GM18909 (cell line): Measurements from ENCODE around the gene SLC25A2.
"Not testable (repeated sequence)": the region's sequence is repeated elsewhere in the genome, so short reads cannot be mapped to it uniquely, and the experiment has no call there.

Experiments used
- ATAC-seq: cut with Tn5 transposase; IDR thresholded peaks from one replicate; pipeline ENCODE4 v1.9.1; 2021; ENCODE audit warnings: mild to moderate bottlenecking; ENCODE audit not compliant: unreplicated experiment, poor library complexity

SLC25A2 gene

GRCh38 chr5:141319202-141319601, 15.4 kb upstream of the SLC25A2 start:
- no peak for ATAC-seq

- not testable (repeated sequence) for ATAC-seq
Measured at GRCh38 chr5:141316963-141317362, 13.1 kb upstream of the SLC25A2 start.

GRCh38 chr5:141313711-141314110, 9.9 kb upstream of the SLC25A2 start:
- ATAC-seq: no peak

GRCh38 chr5:141306630-141307029, 2.8 kb upstream of the SLC25A2 start:
- ATAC-seq: no peak

DNA sequence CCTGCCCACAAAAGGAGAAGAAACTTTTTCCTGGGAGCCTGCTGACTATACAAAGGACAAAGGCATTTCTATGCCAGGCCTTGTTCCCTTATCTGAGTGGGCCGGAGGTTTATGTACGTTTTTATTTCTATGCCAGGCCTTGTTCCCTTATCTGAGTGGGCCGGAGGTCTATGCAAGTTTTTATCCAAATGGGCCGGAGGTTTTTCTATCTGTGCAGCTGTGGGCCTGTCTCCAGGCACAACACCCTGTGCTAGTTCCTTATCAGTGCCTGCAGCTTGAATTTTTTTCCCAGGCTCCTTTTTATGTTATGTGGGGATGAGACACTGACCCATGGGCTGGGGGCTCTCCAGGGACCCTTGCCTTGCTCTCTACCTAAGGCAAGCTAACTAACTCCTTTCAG, 5.5 kb downstream of the SLC25A2 start:
- ATAC-seq: no peak

- no peak for ATAC-seq
Measured at GRCh38 chr5:141272906-141273305, 30.9 kb downstream of the SLC25A2 start.

GRCh38 chr5:141269195-141269594, 34.7 kb downstream of the SLC25A2 start:
- no peak for ATAC-seq

- no peak for ATAC-seq
Measured at GRCh38 chr5:141261238-141261546, 42.7 kb downstream of the SLC25A2 start.

GRCh38 chr5:141260458-141261237, 43.2 kb downstream of the SLC25A2 start:
- ATAC-seq: no peak

DNA sequence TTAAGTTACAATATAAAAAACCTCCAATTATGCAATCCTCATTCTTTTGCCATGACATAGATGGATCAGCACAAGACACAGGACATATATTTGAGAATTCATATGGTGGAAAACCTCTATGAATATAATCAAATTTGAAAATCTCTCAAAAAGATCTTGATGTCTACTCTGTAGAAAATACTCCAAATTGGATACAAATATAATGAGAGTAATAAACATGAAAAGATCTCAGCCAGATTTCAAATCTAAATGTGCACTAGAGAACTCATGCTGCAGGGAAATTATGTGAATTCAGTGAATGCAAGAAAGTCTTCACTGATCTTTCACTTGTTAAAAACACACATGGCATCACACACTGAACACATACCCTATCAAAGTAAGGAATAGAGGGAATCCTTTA, 44.9 kb downstream of the SLC25A2 start:
- no peak for ATAC-seq

DNA sequence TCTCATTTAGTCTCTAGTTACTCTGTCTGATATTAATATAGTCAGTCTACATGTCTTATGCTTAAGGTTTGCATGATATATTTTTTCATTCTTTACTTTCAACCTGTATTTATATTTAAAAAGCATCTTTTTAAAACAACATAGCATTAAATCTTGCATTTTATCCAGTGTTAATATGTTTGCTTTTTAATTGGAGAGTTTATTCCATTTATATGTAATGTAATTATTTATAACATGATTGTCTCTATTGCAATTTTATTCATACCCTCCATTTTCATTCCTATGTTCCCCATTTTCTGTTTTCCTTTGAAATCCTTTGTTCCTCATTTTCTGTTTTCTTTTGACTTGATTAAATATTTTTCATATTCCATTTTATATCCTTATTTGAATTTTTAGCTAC, 45.4 kb downstream of the SLC25A2 start:
- ATAC-seq: no peak
